Mucosa of rectum (tissue), 2 donors: ENCODE measurements around the gene RBP3.

ENCODE experiments used
- H3K27ac ChIP-seq, 2 donors: one replicate each; pipeline ENCODE4 v1.7.0; 2013; ENCODE audit warnings: inconsistent platforms in 2 of 2, low read depth in 2 of 2, low read length in 2 of 2
- H3K27me3 ChIP-seq, 2 donors: one replicate each; pipeline ENCODE4 v1.7.0; 2013; ENCODE audit warnings: low read length in 2 of 2; ENCODE audit not compliant: control insufficient read depth in 2 of 2, insufficient read depth in 2 of 2
- H3K36me3 ChIP-seq, 2 donors: one replicate each; pipeline ENCODE4 v1.7.0; 2013; ENCODE audit warnings: low read length in 2 of 2; ENCODE audit not compliant: control insufficient read depth in 2 of 2, insufficient read depth in 2 of 2
- H3K4me1 ChIP-seq, 2 donors: one replicate each; pipeline ENCODE4 v1.7.0; 2013; ENCODE audit warnings: low read length in 2 of 2, mild to moderate bottlenecking in 1 of 2; ENCODE audit not compliant: control insufficient read depth in 2 of 2, insufficient read depth in 2 of 2
- H3K4me3 ChIP-seq, 2 donors: one replicate each; pipeline ENCODE4 v1.7.0; 2013; ENCODE audit warnings: low read length in 2 of 2
- H3K9ac ChIP-seq, 2 donors: one replicate each; pipeline ENCODE4 v1.7.0; 2013; ENCODE audit warnings: low read length in 2 of 2, low read depth in 1 of 2, mild to moderate bottlenecking in 1 of 2
- H3K9me3 ChIP-seq, 2 donors: one replicate each; pipeline ENCODE4 v1.7.0; 2013; ENCODE audit warnings: low read length in 2 of 2; ENCODE audit not compliant: control insufficient read depth in 2 of 2
- donor health status: healthy.
- donor health status: Normal muscosa, but diverticular disease.

Gene RBP3

GRCh38 chr10:47364911-47365310 lies 16.7 kb downstream of the RBP3 start:
- no peaks in the 10 kb centered on the region for H3K36me3 ChIP-seq
- no peaks in the 10 kb centered on the region for H3K4me1 ChIP-seq
- H3K27me3 ChIP-seq: no peaks in the 10 kb centered on the region
- H3K4me3 ChIP-seq: no peak overlapping the region
- H3K27ac ChIP-seq: no peak overlapping the region
- H3K9ac ChIP-seq: no peak overlapping the region
- H3K9me3 ChIP-seq: no peaks in the 10 kb centered on the region

GRCh38 chr10:47365431-47366180 lies 17.4 kb downstream of the RBP3 start:
- no peak overlapping the region for H3K9ac ChIP-seq
- H3K27ac ChIP-seq: no peak overlapping the region
- no peaks in the 10 kb centered on the region for H3K27me3 ChIP-seq
- H3K4me1 ChIP-seq: no peaks in the 10 kb centered on the region
- H3K9me3 ChIP-seq: no peaks in the 10 kb centered on the region
- H3K36me3 ChIP-seq: no peaks in the 10 kb centered on the region
- H3K4me3 ChIP-seq: no peak overlapping the region

- Histone ChIP-seq H3K36me3 (no peaks in the 10 kb centered on the region), H3K27ac (no peak overlapping the region), H3K9me3 (no peaks in the 10 kb centered on the region), H3K27me3 (no peaks in the 10 kb centered on the region), H3K4me3 (no peak overlapping the region), H3K4me1 (no peaks in the 10 kb centered on the region), H3K9ac (no peak overlapping the region)
Observed at GRCh38 chr10:47366181-47366631, 18.0 kb downstream of the RBP3 start.

GRCh38 chr10:47366731-47367460 lies 18.7 kb downstream of the RBP3 start:
- no peak overlapping the region for H3K9ac ChIP-seq
- H3K27ac ChIP-seq: no peak overlapping the region
- H3K27me3 ChIP-seq: no peaks in the 10 kb centered on the region
- no peaks in the 10 kb centered on the region for H3K4me1 ChIP-seq
- H3K36me3 ChIP-seq: no peaks in the 10 kb centered on the region
- H3K4me3 ChIP-seq: no peak overlapping the region
- no peaks in the 10 kb centered on the region for H3K9me3 ChIP-seq

- Histone ChIP-seq H3K27ac (no peak overlapping the region), H3K4me3 (no peak overlapping the region), H3K9me3 (no peaks in the 10 kb centered on the region), H3K4me1 (no peaks in the 10 kb centered on the region), H3K27me3 (no peaks in the 10 kb centered on the region), H3K9ac (no peak overlapping the region), H3K36me3 (no peaks in the 10 kb centered on the region)
Observed at GRCh38 chr10:47367646-47368045, 19.5 kb downstream of the RBP3 start.

GRCh38 chr10:47368431-47369180 lies 20.4 kb downstream of the RBP3 start:
- Histone ChIP-seq H3K36me3 (no peaks in the 10 kb centered on the region), H3K27ac (no peak overlapping the region), H3K27me3 (no peaks in the 10 kb centered on the region)

GRCh38 chr10:47369251-47369894 lies 21.2 kb downstream of the RBP3 start:
- Histone ChIP-seq H3K4me3 (no peak overlapping the region), H3K9ac (no peak overlapping the region), H3K27me3 (no peaks in the 10 kb centered on the region), H3K27ac (no peak overlapping the region), H3K36me3 (no peaks in the 10 kb centered on the region), H3K4me1 (no peaks in the 10 kb centered on the region), H3K9me3 (no peaks in the 10 kb centered on the region)

More at GRCh38 chr10:47368431-47369180, 20.4 kb downstream of the RBP3 start:
- Histone ChIP-seq H3K9ac (no peak overlapping the region), H3K4me3 (no peak overlapping the region), H3K4me1 (no peaks in the 10 kb centered on the region), H3K9me3 (no peaks in the 10 kb centered on the region)

GRCh38 chr10:47370015-47370767 lies 22.0 kb downstream of the RBP3 start:
- Histone ChIP-seq H3K4me3 (no peak overlapping the region), H3K36me3 (no peaks in the 10 kb centered on the region), H3K27ac (no peak overlapping the region), H3K4me1 (no peaks in the 10 kb centered on the region), H3K27me3 (no peaks in the 10 kb centered on the region), H3K9ac (no peak overlapping the region), H3K9me3 (no peaks in the 10 kb centered on the region)

- Histone ChIP-seq H3K4me1 (no peaks in the 10 kb centered on the region), H3K27ac (no peak overlapping the region), H3K9ac (no peak overlapping the region), H3K36me3 (no peaks in the 10 kb centered on the region), H3K27me3 (no peaks in the 10 kb centered on the region), H3K4me3 (no peak overlapping the region), H3K9me3 (no peaks in the 10 kb centered on the region)
Observed at GRCh38 chr10:47370878-47371277, 22.7 kb downstream of the RBP3 start.
